DMS153 treated with DMSO at 0.1 percent for 48 hours (cell line): Measurements from ENCODE around the gene AQP7.
"Not testable (repeated sequence)": the region's sequence is repeated elsewhere in the genome, so short reads cannot be mapped to it uniquely, and the experiment has no call there.

Experiments used
- DNase-seq: peaks from one replicate; lab custom pipeline; 2025; ENCODE audit not compliant: unreplicated experiment; lab: John Stamatoyannopoulos, UW

The AQP7 gene

DNA sequence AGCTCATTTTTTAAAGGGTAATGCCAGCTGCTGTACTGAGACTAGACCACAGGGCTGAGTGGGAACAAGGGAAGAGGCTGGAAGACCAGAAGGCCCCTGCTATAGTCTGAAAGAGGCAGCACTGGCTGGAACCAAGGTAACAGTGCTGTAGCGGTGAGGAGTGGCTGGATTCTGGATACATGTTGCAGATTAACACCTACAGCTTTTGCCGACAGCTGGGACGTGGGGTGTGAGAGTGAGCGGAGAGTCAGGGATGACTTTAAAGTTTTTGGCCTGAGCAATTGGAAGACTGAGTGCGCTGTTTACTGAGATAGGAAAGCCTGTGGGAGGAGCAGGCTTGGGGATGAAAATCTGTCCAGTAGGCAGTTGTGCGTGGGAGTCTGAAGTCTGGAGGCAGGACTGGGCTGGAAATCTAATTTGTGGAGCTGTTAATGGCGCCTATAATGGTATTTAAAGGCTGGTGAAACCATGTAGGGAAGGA lies 26.5 kb downstream of the AQP7 start:
- DNase-seq: no peak

DNA sequence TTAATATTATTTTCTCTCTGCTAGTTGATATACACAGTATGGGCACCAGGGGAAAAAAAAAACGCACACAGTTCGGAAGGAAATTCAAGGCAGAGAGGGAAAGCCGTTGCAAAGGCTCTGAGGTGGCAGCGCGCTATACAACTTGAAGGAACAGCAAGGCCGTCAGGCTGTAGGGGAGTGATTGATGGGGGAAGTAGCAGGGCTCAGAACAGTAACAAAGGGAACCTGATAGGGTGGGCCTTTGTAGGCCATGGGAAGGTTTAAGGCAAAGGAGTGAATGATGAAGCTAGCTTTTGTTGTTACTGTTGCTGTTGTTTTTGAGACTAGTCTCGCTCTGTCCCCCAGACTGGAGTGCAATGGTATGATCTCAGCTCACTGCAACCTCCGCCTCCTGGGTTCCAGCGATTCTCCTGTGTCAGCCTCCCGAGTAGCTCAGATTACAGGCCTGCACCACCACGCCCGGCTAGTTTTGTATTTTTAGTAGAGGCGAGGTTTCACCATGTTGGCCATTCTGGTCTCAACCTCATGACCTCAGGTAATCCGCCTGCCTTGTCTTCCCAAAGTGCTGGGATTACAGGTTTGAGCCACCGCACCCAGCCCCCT lies 27.0 kb downstream of the AQP7 start:
- no peak for DNase-seq

DNA sequence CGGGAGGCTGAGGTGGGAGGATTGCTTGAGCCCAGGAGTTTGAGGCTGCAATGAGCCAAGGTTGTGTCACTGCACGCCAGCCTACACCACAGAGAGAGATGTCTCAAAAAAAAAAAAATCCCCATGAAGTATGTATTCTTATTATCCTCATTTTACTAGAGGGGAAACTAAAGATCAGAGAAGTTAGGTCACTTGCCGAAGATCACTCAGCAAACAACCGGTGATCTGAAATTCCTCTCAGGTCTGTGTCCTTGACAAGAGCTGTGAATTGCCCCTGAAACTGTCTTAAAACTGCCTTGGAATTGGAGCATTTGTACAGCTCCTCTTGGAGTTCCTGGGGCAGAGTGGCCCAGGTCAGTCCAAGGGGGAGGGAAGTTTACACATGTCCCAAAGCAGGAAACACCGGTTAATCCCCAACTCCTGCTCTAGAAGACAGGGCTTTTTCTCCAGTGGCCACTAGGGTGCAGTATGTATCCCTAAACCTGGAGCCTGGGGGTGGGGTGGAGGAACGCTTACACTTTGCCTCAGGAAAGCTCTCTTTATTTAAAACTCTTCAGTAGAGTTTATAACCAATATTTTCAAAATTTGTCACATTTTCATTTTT lies 27.6 kb downstream of the AQP7 start:
- peak; percentile 45 for DNase-seq

DNA sequence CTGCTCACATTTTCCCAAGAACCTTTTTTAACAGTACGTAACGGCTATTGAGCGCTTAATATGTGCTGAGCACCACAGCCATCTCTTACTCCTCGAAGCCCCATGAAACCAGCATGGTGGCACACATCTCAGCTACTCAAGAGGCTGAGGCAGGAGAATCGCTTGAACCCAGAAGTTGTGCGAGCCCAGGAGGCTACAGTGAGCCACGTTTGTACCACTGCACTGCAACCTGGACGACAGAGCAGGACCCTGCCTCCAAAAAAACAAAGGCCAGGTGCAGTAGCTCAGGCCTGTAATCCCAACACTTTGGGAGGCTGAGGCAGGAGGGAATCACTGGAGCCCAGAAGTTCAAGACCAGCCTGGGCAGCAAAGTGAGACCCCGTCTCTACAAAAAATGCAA lies 28.2 kb downstream of the AQP7 start:
- DNase-seq: no peak

DNA sequence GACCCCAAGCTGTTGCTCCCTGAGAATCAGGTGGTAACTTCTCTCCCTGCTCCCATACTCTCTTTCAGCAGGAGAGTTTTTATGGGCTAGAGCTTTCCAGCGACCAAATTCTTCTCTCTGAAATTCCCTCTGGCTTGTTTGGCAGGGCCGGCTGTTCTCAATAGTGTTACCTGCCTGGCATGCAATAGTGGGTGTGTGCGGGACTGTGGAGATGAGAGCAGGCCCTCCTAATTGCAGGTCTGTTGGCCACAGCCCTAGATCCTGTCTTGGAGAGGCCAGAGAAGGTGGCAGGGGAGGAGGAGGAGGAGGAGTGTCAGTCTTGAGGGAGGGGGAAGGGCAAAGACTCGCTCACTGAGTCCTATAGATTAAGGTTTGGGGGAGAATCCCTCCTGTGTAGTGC lies 29.5 kb downstream of the AQP7 start:
- DNase-seq: no peak

DNA sequence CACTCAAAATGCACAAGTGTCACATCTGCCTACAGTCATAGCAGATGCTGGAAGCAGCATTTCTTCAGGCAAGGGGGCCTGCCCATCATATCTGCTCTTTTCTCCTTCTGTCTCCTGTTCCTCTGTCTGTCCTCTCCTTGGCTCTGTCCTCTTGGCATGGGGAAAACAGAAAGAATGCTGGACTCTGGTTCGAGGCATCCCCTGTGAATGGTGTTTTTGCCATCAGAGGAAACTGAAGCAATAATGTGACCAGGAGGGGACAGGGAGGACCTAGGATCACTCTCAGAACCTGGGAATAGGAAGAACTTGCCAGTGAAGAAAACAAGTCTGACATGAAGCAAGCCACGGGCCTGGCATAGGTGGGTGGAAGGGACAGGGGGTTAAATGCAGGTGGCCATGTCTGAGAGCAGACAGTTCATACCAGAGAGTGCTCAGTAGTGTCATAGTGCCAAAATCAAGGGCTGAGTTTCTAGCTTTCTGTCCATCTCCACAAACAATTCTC lies 35.3 kb downstream of the AQP7 start:
- no peak for DNase-seq

DNA sequence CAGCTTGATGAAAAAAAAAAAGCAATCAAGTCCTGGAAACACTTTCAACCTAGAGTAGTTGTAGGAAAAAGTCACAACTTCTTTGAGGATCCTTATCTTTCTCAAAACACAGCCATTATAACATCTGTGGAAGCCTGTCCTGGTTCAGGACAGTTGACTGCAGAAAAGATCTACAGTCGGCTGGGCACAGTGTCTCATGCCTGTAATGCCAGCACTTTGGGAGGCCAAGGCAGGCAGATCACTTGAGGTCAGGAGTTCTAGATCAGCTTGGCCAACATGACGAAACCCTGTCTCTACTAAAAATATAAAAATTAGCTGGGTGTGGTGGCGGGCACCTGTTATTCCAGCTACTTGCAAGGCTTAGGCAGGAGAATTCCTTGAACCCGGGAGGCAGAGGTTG lies 37.6 kb downstream of the AQP7 start:
- DNase-seq: not testable (repeated sequence)

DNA sequence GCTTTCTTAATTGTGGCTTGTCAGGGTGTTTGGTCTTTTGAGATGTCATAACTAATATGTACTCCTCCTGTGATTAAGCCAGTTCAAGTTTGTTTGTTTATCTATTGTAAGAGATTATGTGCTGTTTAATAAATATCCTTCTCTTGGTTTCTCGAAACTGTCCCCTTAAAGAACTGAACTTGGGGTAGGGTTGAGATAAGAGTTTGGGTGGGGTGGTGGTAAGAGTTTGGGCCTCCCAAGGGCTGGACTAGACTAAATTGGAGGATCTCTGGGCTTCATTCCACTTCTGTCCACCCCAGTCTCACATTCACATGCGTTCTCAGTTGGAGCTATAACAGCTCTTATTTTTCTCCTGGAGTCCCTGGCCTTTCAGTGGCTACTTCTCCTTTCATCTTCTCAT lies 38.2 kb downstream of the AQP7 start:
- no peak for DNase-seq

DNA sequence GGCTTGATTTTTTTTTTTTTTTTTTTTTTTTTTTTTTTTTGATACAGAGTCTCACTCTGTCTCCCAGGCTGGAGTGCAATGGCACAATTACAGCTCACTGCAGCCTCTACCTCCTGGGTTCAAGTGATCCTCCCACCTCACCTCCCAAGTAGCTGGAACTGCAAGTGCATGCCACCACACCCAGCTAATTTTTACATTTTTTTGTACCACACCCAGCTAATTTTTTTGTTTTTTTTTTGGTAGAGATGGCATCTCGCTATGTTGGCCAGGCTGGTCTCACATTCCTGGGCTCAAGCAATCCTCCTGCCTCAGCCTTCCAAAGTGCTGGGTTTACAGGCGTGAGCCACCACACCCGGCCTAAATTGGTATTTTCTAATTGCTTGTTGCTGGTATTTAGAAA lies 43.7 kb downstream of the AQP7 start:
- DNase-seq: not testable (repeated sequence)

DNA sequence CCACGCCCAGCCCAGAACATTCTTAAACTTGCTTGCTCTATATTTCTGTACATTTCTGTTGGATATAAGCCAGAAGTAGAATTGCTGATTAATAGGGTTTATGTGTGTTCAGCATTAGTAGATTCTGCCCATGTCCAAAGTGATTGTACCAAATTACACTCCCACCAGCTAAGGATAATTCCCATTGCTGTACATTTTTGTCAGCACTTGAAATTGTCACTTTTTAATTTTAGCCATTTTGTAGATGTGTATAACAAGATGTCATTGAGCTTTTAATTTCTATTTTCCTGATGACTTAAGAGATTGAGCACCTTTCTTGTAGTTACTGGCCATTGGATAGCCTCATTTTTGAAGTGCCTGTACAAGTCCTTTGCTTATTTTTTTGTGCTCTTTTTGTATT lies 46.4 kb downstream of the AQP7 start:
- no peak for DNase-seq

DNA sequence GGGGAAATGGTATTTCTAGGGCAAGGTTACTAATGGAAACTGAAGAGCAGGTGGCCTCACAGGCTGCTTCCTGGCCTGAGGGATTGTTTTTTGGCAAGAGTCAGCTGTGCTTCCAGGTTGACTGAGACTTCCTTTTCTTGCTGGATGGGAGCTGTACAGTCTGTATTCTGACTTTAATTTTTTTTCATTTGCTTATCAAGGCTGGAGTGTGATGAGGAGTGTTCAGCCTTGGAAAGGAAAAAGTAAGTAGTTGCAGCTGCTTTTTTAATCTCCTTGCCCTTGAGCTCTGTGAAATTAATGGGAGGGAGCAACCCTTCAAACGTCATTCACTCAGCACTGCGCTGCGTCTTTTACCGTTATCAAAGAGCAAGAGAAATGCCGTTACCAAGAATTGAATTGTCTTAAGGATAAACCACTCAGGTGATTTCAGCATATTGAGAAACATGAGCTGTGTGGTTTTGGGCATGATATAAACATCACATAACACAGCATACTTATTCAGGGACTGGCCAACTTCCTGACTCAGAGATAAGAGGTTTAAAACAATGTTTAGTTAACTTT lies 47.6 kb downstream of the AQP7 start:
- DNase-seq: no peak

DNA sequence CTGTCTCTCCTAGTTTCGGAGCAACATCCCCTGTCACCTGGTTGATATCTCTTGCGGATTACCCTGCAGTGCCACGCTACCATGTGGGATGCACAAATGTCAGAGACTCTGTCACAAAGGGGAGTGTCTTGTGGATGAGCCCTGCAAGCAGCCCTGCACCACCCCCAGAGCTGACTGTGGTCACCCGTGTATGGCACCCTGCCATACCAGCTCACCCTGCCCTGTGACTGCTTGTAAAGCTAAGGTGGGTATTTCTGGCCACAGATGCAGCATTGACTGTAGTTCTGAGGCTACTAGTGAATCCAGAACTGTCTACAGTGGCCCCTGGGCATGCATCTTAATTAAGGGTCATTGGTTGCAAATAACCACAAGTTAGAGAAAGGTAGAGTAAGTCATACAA lies 50.8 kb downstream of the AQP7 start:
- no peak for DNase-seq

DNA sequence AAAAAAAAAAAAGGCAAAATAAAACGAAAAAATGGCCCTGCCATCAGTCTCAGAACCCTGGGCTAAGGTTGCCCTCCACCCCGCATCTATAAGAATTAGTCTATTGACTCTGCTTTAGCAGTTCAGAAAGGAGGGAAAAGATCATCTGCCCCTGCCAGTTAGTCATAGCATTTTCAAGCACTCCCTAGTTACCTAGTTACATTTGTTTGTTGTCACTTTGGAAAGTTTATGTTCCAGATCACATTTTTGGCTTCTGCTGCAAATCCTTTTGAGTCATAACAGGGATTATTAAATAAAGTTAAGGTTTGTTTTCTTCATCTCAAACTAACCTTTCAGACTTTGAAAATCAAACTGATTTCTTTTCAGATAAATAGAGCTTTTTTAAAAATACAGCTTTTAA lies 52.1 kb downstream of the AQP7 start:
- no peak for DNase-seq

DNA sequence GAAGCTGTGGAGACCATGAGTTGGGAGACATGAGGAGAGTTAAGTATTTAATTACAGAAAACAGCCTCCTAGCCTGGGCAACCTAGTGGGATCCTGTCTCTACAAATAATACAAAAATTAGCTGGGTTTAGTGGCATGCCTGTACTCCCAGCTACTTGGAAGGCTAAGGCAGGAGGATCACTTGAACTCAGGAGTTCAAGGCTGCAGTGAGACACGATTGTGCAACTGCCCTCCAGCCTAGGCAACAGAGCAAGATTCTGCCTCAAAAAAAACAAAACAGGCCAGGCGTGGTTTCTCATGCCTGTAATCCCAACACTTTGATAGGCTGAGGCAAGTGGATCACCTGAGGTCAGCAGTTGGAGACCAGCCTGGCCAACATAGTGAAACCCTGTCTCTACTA lies 52.6 kb downstream of the AQP7 start:
- no peak for DNase-seq

DNA sequence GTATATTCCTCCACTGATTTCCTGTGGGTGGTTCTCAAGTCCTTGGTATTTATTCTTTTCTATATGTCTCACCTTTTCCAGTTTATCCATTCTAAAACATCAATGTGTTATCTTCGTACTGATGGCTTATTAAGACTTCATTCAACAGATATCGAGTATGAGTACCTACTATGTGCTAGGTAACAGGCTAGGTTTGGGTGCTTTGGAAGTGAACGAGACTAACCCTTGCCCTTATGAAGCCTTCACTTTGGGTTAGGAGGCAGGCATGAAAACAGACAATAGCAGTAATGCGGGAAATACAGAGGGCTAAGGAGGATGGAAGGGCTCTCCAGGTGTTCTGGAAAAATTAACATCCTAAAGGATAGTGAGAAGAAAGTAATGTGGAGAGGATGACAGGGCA lies 53.4 kb downstream of the AQP7 start:
- DNase-seq: no peak

DNA sequence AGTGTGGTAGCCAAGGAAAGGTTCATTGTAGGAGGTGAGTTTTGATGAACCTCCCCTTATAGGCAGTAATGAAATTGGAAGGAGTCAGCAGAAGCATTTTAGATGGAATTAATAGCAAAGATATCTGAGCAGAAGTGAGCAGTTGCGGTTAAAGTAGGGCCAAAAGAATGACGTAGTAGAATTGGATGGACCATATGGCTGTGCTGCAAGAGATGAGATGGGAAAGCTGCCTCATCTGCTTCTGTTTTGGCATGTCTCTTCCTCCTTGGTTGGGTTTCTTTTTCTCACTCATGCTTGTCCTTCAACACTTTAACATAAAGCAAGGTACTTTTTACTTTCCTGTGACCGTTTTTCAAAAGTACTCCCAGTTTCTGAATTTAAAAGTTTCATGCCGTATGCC lies 55.8 kb downstream of the AQP7 start:
- no peak for DNase-seq

DNA sequence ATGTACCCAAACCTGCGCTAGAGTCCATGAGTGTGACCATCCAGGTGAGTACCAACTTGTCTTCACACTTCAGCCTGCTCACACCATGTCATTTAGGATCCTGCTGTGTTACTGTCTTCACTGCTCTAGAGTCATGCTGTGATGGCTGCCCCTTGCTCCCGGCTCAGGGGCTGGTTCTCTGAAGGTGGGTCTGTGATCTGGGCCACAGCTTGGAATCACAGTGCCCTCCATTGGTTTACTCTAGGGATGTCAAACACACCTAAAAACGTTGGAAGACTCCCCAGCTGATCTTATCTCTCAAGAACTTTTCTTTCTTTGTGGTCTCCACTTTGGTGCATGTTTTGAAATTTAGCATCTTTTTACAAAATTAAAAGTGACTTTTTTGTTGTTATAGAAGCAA lies 58.2 kb downstream of the AQP7 start:
- DNase-seq: no peak

DNA sequence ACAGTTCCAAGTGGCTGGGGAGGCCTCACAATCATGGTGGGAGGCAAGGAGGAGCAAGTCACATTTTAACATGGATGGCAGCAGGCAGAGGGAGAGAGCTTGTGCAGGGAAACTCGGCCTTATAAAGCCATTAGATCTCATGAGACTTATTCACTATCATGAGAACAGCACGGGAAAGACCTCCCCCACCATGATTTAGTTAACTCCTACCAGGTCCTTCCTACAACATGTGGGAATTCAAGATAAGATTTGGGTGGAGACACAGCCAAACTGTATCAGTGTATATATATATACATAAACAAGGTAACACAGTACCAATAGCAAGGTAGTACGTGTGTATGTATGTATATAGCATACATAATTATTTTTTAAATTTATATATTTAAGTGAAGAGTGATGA lies 61.2 kb downstream of the AQP7 start:
- DNase-seq: no peak

DNA sequence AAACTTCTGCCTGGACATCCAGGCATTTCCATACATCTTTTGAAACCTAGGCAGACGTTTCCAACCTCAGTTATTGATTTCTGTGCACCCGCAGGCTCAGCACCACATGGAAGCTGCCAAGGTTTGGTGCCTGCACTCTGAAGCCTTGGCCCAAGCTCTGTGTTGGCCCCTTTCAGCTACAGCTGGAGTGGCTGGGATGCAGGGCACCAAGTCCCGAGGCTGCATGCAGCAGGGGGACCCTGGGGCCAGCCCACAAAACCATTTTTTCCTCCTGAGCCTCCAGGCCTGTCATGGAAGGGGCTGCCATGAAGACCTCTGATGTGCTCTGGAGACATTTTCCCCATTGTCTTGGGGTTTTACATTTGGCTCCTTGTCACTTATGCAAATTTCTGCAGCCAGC lies 62.2 kb downstream of the AQP7 start:
- no peak for DNase-seq
